K562 (cell line): ENCODE results near the gene SH3TC2. TPM values are rescaled to one million over a fixed set of nuclear protein-coding genes. Genes with fewer than 3 reads are reported as not detected.

ENCODE experiments used
- BRF1 ChIP-seq: IDR thresholded peaks from 3 replicates; pipeline ENCODE4 v1.6.1; 2011; ENCODE audit warnings: borderline replicate concordance, mild to moderate bottlenecking; ENCODE audit not compliant: insufficient read length; ENCODE audit errors: extremely low read depth
- CEBPB ChIP-seq: fragments of 450-650 bp; IDR thresholded peaks from 2 replicates; pipeline ENCODE4 v1.6.1; 2016; ENCODE audit warnings: missing genetic modification characterization, missing compliant biosample characterization
- ELF1 ChIP-seq: fragments of 200-800 bp; sonication (Bioruptor generic); IDR thresholded peaks from 2 replicates; pipeline ENCODE4 v1.6.1; 2016; ENCODE audit warnings: missing genetic modification characterization, missing compliant biosample characterization
- ETV6 ChIP-seq, 3 experiments: fragments of 150-350 bp in 1 of 3; sonication (generic) in 1 of 3; formaldehyde crosslinking in 1 of 3; IDR thresholded peaks; 2 replicates each; pipeline versions ENCODE4 v1.6.1 to v1.8.0; 2014 to 2022; ENCODE audit warnings: borderline replicate concordance in 2 of 3, low read depth in 2 of 3, antibody characterized with exemption in 1 of 3, low read length in 1 of 3, mild to moderate bottlenecking in 1 of 3, missing genetic modification reagents in 1 of 3
- GTF2E2 ChIP-seq: fragments of 200-800 bp; sonication (Bioruptor generic); IDR thresholded peaks from 2 replicates; pipeline ENCODE4 v1.6.1; 2016; ENCODE audit warnings: missing genetic modification characterization, missing compliant biosample characterization
- MCM5 ChIP-seq: fragments of 450-650 bp; IDR thresholded peaks from 2 replicates; pipeline ENCODE4 v1.6.1; 2016; ENCODE audit warnings: low read depth
- PHF21A ChIP-seq: fragments of 450-650 bp; IDR thresholded peaks from 2 replicates; pipeline ENCODE4 v1.6.1; 2017; ENCODE audit warnings: low read depth, borderline replicate concordance
- SIRT6 ChIP-seq: IDR thresholded peaks from one replicate; pipeline ENCODE4 v1.6.1; 2012; ENCODE audit warnings: low read depth, mild to moderate bottlenecking, control low read depth, inconsistent platforms, low read length, moderate library complexity
- SMARCA4 ChIP-seq: fragments of 450-650 bp; IDR thresholded peaks from 2 replicates; pipeline ENCODE4 v1.6.1; 2016
- ZNF253 ChIP-seq: fragments of 250-450 bp; sonication (Bioruptor Pico); conservative IDR thresholded peaks from 2 replicates; pipeline ENCODE4 v1.6.1; 2021; ENCODE audit warnings: mild to moderate bottlenecking
- ZNF57 ChIP-seq: fragments of 450-650 bp; formaldehyde crosslinking; IDR thresholded peaks from 2 replicates; pipeline ENCODE4 v1.4.0; 2020; ENCODE audit warnings: mild to moderate bottlenecking, moderate library complexity
- polyA plus RNA-seq, 8 experiments: library from polyadenylated mRNA; depleted of rRNA in 4 of 8; stranded (reverse) in 5 of 8; unstranded in 3 of 8; fragments of >200 nt; fragmentation: Nextera tagmentation in 2 of 8; fragmentation: Illumina TruSeq in 1 of 8; extraction: Ambion mirVana in 2 of 8; extraction: Trizol in 1 of 8; gene quantifications; 2 replicates each; pipeline versions ENCODE4 v1.2.1 to v1.2.3, GENCODE V29; 2011 to 2014; ENCODE audit warnings: inconsistent platforms in 1 of 8, missing spikeins in 1 of 8
- total RNA-seq, 7 experiments: library from RNA; depleted of rRNA in 6 of 7; stranded (reverse); fragments of >200 nt in 6 of 7; fragmentation: Illumina TruSeq in 2 of 7; extraction: Trizol in 2 of 7; gene quantifications; 2 replicates each; pipeline versions ENCODE4 v1.2.1 to v1.2.3, GENCODE V29; 2011 to 2021; ENCODE audit warnings: low replicate concordance in 1 of 7
- TF ChIP-seq, protein P1 (sequence below): fragments of 450-650 bp; formaldehyde crosslinking; IDR thresholded peaks from 2 replicates; pipeline ENCODE4 v1.4.0; 2020; ENCODE audit warnings: mild to moderate bottlenecking, moderate library complexity

The SH3TC2 gene
- total and polyA plus RNA-seq, 9 of the 15 experiments (the other 6 are each of a cell fraction or from before 2014, with no cell fraction given) = 0.03 to 0.80 (median 0.55) TPM; not detected in 1

GRCh38 chr5:148978370-148979082 is 84.3 kb downstream of the SH3TC2 start (continued):
- TF ChIP-seq ETV6 (IDR thresholded peaks at IDR 0.05; ENCODE audit: borderline replicate concordance in 1 of 2, low read depth in 2 of 2, low read length in 1 of 2) = no peak
- no peak for TF ChIP-seq ETV6 (CRISPR knock-in tag; IDR thresholded peaks at IDR 0.05; ENCODE audit: borderline replicate concordance)
- TF ChIP-seq ZNF253 (CRISPR knock-in tag) = no peak
- no peak for TF ChIP-seq MCM5
- TF ChIP-seq GTF2E2 (tag) = no peak
- TF ChIP-seq SMARCA4 = no peak
- TF ChIP-seq SIRT6 = no peak
- TF ChIP-seq, protein P1, sequence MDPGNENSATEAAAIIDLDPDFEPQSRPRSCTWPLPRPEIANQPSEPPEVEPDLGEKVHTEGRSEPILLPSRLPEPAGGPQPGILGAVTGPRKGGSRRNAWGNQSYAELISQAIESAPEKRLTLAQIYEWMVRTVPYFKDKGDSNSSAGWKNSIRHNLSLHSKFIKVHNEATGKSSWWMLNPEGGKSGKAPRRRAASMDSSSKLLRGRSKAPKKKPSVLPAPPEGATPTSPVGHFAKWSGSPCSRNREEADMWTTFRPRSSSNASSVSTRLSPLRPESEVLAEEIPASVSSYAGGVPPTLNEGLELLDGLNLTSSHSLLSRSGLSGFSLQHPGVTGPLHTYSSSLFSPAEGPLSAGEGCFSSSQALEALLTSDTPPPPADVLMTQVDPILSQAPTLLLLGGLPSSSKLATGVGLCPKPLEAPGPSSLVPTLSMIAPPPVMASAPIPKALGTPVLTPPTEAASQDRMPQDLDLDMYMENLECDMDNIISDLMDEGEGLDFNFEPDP (CRISPR knock-in tag) = no peak
- no peak for TF ChIP-seq ZNF57 (CRISPR knock-in tag)
- no peak for TF ChIP-seq CEBPB (tag)
- TF ChIP-seq ELF1 = no peak
- no peak for TF ChIP-seq BRF1
- TF ChIP-seq PHF21A = no peak
